GM21737 (cell line): Measurements from ENCODE around the gene TMEM239.
A peak's percentile ranks its signal among the peaks of the same experiment; 100 is the strongest.
"Not testable (repeated sequence)": the region's sequence is repeated elsewhere in the genome, so short reads cannot be mapped to it uniquely, and the experiment has no call there.

ENCODE experiments used
- ATAC-seq: cut with Tn5 transposase; IDR thresholded peaks from one replicate; pipeline ENCODE4 v1.9.1; 2021; ENCODE audit warnings: mild to moderate bottlenecking, moderate library complexity; ENCODE audit not compliant: unreplicated experiment

TMEM239 gene

DNA sequence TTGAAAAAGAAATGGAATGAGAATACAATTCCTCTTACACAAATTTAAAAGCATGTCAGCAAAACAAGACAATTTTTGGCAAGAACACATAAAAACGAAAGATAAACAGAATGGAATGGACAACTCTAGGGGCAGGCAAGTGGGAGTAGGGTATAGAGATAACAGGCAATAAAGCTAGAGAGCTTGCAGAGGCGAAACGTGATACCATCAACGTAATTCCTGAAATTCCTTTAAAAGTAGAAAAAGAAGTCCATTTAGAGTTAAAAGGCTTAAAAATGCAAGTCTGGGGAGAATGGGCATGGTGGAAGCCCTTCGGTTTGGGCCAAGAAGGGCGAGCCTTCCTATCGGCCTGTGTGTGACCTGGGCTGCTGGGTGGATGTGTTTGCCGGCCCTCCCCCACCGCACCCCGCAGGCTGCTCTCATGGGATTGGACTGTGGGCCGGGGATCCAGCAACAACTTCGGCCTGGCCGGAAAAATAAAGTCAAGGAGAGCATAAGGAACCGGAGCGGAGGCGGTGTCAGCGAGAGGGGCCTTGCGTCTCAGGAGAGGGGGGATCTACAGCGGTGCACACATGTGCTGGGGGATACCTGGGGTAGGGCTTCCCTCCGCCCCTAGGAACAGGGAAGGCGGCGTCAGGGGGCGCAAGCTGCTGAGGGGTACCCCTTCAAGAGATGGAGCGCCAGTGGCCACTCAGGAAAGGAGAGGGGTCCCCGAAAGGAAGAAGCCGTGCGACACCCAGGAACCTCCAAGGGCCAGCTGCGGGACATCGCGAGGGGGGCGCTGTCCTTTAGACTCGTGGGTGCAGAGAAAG is 4.1 kb downstream of the TMEM239 start:
- ATAC-seq, result no peak

GRCh38 chr20:2820896-2821869 is 5.0 kb downstream of the TMEM239 start:
- no peak for ATAC-seq

- no peak for ATAC-seq
These were observed 5.9 kb downstream of the TMEM239 start for GRCh38 chr20:2822073-2822472.

DNA sequence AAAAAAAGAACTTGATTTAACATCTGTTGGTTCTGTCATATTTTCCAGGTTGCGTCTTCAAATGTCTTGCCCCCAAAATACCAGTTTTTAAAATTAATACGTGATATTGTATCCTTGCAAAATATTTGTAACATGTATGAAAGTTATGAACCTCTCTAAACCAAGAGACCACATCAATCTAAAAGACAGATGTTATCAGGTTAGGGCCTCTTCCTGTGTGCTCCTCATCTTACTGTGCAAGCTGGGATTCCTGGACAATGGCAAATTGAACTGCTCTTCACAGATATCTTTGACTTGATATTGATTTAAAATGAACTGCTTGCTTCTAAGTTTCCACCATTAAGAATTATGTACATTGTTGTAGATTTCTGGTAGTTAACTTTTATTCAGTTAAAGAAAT is 9.6 kb downstream of the TMEM239 start:
- ATAC-seq, result no peak

DNA sequence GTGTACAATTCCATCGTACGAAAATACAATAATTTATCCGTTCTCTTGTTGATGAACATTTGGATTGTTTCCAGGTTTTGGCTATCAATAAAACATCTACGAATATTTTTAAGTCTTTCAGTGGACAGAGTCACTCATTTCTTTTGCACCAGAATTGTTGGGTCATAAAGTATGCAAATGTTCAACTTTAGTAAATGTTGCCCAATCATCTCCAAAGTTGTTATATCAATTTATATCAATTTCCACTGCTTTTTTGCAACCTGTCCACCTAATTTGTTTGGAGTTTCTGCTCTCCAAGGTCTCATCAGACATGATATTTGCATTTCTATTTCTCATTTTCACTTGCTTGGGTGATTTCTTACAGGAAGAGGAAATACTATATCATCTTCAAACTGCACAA is 10.5 kb downstream of the TMEM239 start:
- no peak for ATAC-seq

DNA sequence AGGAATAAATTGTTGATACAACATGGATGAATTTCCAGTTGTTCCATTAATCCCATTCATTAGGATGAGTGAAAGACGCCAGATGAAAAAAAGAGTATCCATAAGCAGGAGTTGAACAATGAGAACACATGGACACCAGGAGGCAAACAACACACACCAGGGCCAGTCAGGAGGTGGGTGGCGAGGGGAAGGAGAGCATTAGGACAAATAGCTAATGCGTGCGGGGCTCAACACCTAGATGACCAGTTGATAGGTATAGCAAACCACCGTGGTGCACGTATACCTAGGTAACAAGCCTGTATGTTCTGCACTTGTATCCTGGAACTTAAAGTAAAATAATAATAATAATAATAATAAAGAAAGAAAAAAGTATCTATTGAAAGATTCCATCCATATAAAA is 13.2 kb downstream of the TMEM239 start:
- no peak for ATAC-seq

DNA sequence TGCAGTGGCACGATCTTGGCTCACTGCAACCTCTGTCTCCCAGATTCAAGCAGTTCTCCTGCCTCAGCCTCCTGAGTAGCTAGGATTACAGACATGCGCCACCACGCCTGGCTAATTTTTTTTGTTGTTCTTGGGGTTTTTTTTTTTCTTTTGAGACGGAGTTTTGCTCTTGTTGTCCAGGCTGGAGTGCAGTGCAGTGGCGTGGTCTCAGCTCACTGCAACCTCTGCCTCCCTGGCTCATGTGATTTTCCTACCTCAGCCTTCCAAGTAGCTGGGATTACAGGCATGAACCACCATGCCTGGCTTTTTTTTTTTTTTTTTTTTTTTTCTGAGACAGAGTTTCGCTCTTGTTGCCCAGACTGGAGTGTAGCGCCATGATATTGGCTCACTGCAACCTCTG is 15.0 kb downstream of the TMEM239 start:
- ATAC-seq, result not testable (repeated sequence)

DNA sequence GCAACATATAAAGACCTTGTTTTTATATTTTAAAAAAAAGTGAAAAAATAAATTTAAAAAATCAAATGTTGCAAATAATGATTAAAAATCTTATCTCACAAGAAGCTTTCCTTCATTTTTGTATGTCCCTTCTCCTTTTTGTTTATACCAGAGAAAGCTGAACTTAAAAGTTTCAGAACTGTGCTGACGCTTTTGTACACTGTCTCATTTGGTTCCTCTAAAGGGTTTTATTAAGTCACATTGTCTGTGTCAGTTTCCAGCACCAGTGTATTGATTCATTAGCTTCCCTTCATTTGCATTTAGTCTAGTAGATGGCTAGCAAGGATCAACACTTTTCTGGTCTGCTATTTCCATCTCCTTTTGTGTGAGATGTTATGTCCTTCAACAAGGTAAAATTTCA is 17.6 kb downstream of the TMEM239 start:
- ATAC-seq, result no peak

- no peak for ATAC-seq
These were observed 18.4 kb downstream of the TMEM239 start for GRCh38 chr20:2834401-2835110.

DNA sequence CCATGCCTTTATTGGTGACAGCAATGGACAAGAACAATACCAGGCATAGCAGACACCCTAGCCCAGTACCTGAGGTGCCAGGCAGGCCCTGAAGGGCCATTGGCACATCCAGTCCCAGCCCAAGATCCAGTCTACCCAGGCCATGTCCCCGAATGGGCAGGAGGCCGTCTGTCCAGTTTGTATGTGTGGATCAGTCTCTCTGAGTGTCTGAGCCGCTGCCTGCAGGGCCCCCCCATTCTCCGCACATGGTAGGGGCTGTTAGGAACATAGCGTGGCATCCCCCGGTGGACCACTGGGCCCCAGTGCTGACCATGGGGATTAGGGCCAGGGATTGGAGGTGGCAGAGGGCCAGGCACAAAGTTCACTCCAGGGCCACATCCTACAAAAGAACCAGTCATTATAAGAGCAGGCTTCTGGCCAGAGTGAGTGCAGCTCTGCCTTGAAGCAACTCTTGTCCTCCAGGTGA is 19.2 kb downstream of the TMEM239 start:
- no peak for ATAC-seq

DNA sequence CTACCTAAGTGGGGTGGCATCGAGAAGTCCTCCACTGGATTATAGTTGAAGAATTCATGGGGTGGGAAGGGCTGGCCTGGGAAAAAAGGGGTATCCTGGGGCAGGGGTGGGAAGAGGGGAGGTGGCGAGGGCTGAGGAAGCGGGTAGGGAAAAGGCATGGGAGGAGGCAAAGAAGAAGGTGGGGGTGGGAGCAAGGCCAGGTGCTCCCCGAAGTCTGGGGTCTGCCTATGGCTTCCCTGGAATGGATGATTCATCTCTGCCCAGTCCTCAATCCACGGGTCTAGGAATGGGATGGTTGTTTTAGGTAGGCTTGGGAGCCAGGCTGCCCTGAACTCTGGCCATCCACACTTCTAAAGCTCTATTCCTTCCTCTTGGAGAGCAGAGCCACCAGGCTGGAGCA is 19.9 kb downstream of the TMEM239 start:
- ATAC-seq, result no peak

DNA sequence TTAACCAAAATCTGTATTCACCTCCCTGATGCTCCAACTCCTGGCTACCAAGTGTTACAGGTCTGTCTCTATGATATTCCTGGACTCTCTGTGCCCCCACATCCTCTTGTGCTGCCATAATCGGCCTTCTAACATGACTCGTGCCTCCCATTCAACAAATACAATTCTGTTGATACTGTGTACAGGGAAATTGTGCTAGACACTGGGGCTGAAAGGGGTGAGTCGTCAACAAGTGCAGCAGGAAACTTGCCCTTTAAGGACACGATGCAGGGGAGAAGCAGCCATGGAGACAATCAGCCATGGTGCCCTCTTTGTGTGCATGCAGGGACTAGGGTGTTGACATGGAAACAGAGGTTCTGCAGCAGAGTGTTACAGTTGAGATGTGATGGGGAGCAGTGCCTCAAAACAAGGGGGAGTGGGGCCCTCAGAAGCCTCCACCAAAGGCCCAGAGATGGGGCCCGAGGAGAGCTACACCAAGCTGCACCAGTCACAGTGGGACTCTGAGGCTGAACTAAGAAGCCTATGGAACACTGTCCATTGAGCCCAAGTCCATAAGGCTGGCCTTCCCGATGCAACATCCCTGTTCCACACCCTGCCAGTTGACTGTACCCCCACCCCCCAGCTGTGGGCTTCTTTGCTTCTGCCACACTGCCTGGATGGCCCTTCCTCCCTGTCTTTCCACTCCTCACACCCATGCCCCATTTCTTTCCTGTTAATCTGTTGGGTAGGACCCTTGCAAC is 21.2 kb downstream of the TMEM239 start:
- no peak for ATAC-seq

GRCh38 chr20:2838170-2838797 is 22.1 kb downstream of the TMEM239 start:
- no peak for ATAC-seq

- no peak for ATAC-seq
These were observed 22.9 kb downstream of the TMEM239 start for GRCh38 chr20:2838847-2839671.

DNA sequence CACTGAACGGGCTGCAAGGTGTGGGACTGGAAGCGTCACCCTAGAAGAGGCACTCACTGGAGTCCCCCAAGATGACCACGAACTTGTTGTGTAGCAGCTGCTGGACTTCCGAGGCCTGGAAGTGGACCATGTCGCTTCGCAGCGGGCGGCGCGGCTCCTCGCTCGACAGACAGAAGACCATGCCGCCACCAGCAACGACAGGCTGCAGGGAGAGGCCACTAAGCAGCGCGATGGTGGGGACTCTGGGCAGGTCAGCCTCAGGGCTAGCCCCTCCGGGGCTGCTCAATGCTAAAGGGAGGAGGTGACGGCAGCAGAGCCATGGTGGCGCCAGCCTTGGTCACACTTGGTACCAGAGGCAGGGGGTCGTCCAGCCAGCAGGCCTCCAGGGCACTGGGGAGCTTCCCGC is 23.6 kb downstream of the TMEM239 start:
- ATAC-seq, result no peak

GRCh38 chr20:2840138-2840966 is 24.2 kb downstream of the TMEM239 start, which contains the start of the genes PCED1A and VPS16:
Gene PCED1A, minus strand, starts transcription at chr20:2840655. Its CDS starts 743 bp downstream, at chr20:2839912.
Gene VPS16, plus strand, starts transcription at chr20:2840745. Its CDS starts 30 bp downstream, at chr20:2840775.
- peak; percentile 92 for ATAC-seq

DNA sequence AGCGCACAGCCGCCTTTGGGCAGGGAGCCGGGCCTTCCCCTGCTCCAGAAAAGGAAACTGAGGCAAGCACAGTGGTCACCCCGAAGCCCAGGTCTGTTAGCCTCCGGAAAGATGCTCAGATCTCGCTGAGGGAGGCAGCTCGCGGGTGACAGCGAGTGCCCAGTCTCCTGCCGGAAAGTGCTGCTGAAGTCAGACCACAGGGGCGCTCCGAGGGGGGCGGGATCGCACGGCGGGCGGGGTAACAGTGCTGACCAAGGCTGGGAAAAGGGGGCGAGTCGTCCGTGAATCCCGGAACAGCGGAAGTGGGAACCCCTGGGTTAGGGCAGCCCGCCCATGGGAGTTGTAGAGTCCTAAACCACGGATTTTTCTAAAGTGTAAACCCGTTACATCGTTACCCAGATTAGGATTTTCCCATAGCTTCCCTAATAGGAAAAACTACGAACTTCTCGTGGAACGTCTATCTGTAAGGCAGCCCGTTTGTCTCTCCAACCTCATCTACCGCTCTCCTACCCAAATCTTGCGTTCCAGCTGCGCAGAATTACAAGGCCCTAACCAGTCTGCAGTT is 24.9 kb downstream of the TMEM239 start:
- ATAC-seq, result peak; percentile 32

- ATAC-seq, result no peak
These were observed 29.4 kb downstream of the TMEM239 start for GRCh38 chr20:2845607-2846006.
